Measurements from ENCODE around the gene SERPINE3. TPM values are rescaled to one million over a fixed set of nuclear protein-coding genes. Genes with fewer than 3 reads are reported as not detected.

SERPINE3 gene
- polyA plus RNA-seq, 1 donor from 2014 or later = not detected

- Histone ChIP-seq H3K79me2 (replicated peaks; ENCODE audit: insufficient read depth, low read length) (no peaks in the 10 kb centered on the region), H3K9me3 (ENCODE audit: low read length) (no peaks in the 10 kb centered on the region), H2AFZ (ENCODE audit: low read depth, low read length) (no peak overlapping the region), H3F3A (ENCODE audit: insufficient read depth, low read length, poor library complexity, severe bottlenecking) (no peaks in the 10 kb centered on the region), H4K20me1 (ENCODE audit: insufficient read depth) (no peaks in the 10 kb centered on the region), H3K4me3 (ENCODE audit: low read length) (no peak overlapping the region), H3K4me2 (ENCODE audit: low read length) (no peak overlapping the region), H3K27me3 (ENCODE audit: insufficient read depth, low read depth, low read length) (no peaks in the 10 kb centered on the region), H3K27ac (ENCODE audit: low read length) (no peak overlapping the region), H3K9ac (ENCODE audit: low read length) (no peak overlapping the region), H3K9me2 (ENCODE audit: insufficient read depth, low read length) (no peaks in the 10 kb centered on the region), H3K36me3 (ENCODE audit: insufficient read depth, low read length) (no peaks in the 10 kb centered on the region)
- no peak for TF ChIP-seq EZH2 (IDR thresholded peaks at IDR 0.05; ENCODE audit: borderline replicate concordance, insufficient read depth, low read length, poor library complexity, severe bottlenecking)
These were observed 47.4 kb upstream of the SERPINE3 start for GRCh38 chr13:51292000-51292565.

DNA sequence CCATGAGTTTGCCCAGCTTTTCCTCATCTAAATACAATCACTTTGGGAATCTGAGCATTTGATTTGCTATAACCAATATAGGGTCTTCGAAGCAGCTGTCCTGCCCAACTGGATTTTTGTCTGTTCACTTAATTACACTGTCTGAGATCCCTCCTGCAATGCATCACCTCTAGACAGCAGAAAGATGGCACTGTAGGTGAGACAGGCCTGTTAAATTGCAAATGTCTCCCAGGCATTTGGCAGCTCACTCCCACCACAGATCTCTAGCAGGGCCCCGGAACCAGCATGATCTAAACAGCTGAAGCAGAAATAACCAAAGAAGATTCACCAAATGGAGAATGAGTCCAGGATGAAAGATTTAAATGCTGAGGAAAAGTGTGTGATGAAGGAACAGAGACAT is 41.9 kb upstream of the SERPINE3 start:
- no peaks in the 10 kb centered on the region for H3K9me2 ChIP-seq (ENCODE audit: insufficient read depth, low read length)
- H3K4me2 ChIP-seq (ENCODE audit: low read length) = no peak overlapping the region
- peak; percentile 22 for TF ChIP-seq CTCF (IDR thresholded peaks at IDR 0.05; ENCODE audit: poor library complexity, severe bottlenecking)
- TF ChIP-seq EP300 (conservative IDR thresholded peaks at IDR 0.05; ENCODE audit: poor library complexity, severe bottlenecking) = no peak
- no peak for TF ChIP-seq TAF1 (IDR thresholded peaks at IDR 0.05; ENCODE audit: low read depth)
- no peak for TF ChIP-seq MXI1 (conservative IDR thresholded peaks at IDR 0.05; ENCODE audit: poor library complexity, severe bottlenecking)
- TF ChIP-seq RAD21 (conservative IDR thresholded peaks at IDR 0.05) = no peak
- TF ChIP-seq SMC3 (conservative IDR thresholded peaks at IDR 0.05; ENCODE audit: poor library complexity) = no peak
- no peak for TF ChIP-seq POLR2AphosphoS5 (IDR thresholded peaks at IDR 0.05)
- no peak for TF ChIP-seq REST (IDR thresholded peaks at IDR 0.05; ENCODE audit: borderline replicate concordance)
- no peaks in the 10 kb centered on the region for H4K20me1 ChIP-seq (ENCODE audit: insufficient read depth)
- H3K4me3 ChIP-seq (ENCODE audit: low read length) = no peak overlapping the region
- no peak overlapping the region for H3K9ac ChIP-seq (ENCODE audit: low read length)
- no peaks in the 10 kb centered on the region for H3K9me3 ChIP-seq (ENCODE audit: low read length)
- no peak overlapping the region for H2AFZ ChIP-seq (ENCODE audit: low read depth, low read length)
- H3K27me3 ChIP-seq (ENCODE audit: insufficient read depth, low read depth, low read length) = no peaks in the 10 kb centered on the region
- H3K79me2 ChIP-seq (replicated peaks; ENCODE audit: insufficient read depth, low read length) = no peaks in the 10 kb centered on the region
- no peaks in the 10 kb centered on the region for H3F3A ChIP-seq (ENCODE audit: insufficient read depth, low read length, poor library complexity, severe bottlenecking)
- no peaks in the 10 kb centered on the region for H3K36me3 ChIP-seq (ENCODE audit: insufficient read depth, low read length)
- H3K27ac ChIP-seq (ENCODE audit: low read length) = no peak overlapping the region

DNA sequence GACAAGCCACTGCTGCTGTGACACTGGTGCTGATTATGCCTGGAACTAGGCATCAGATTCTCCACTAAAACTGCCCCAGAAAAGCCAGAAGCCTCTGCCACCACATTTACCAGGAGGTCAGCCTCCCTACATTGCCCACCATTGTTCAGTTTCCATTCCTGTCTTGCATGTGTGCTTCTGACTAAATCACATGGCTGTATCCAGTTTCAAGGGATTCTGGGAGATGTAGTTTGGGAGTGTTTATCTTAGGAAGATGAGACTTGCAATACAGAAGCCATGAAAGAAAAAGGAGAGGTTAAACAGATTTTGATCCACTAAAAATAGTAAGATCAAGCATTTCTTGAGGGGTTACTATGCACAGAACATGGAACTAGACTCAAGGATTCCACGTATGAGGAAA is 40.7 kb upstream of the SERPINE3 start:
- no peak overlapping the region for H3K27ac ChIP-seq (ENCODE audit: low read length)
- H3K4me2 ChIP-seq (ENCODE audit: low read length) = no peak overlapping the region
- TF ChIP-seq CTCF (IDR thresholded peaks at IDR 0.05; ENCODE audit: poor library complexity, severe bottlenecking) (no peak), REST (IDR thresholded peaks at IDR 0.05; ENCODE audit: borderline replicate concordance) (no peak), EP300 (conservative IDR thresholded peaks at IDR 0.05; ENCODE audit: poor library complexity, severe bottlenecking) (no peak), TAF1 (IDR thresholded peaks at IDR 0.05; ENCODE audit: low read depth) (no peak), POLR2AphosphoS5 (IDR thresholded peaks at IDR 0.05) (no peak), SMC3 (conservative IDR thresholded peaks at IDR 0.05; ENCODE audit: poor library complexity) (no peak), MXI1 (conservative IDR thresholded peaks at IDR 0.05; ENCODE audit: poor library complexity, severe bottlenecking) (no peak), RAD21 (conservative IDR thresholded peaks at IDR 0.05) (no peak), EZH2 (IDR thresholded peaks at IDR 0.05; ENCODE audit: borderline replicate concordance, insufficient read depth, low read length, poor library complexity, severe bottlenecking) (no peak)
- H3K9me3 ChIP-seq (ENCODE audit: low read length) = no peaks in the 10 kb centered on the region
- H2AFZ ChIP-seq (ENCODE audit: low read depth, low read length) = peak overlapping the region; percentile 34
- H3F3A ChIP-seq (ENCODE audit: insufficient read depth, low read length, poor library complexity, severe bottlenecking) = no peaks in the 10 kb centered on the region
- no peaks in the 10 kb centered on the region for H3K9me2 ChIP-seq (ENCODE audit: insufficient read depth, low read length)
- H3K79me2 ChIP-seq (replicated peaks; ENCODE audit: insufficient read depth, low read length) = no peaks in the 10 kb centered on the region
- H3K27me3 ChIP-seq (ENCODE audit: insufficient read depth, low read depth, low read length) = no peaks in the 10 kb centered on the region
- no peak overlapping the region for H3K9ac ChIP-seq (ENCODE audit: low read length)
- H4K20me1 ChIP-seq (ENCODE audit: insufficient read depth) = no peaks in the 10 kb centered on the region
- no peaks in the 10 kb centered on the region for H3K36me3 ChIP-seq (ENCODE audit: insufficient read depth, low read length)
- no peak overlapping the region for H3K4me3 ChIP-seq (ENCODE audit: low read length)
